Measurements from ENCODE around the gene TBC1D10A.

The TBC1D10A gene

GRCh38 chr22:30285846-30286200 lies 40.9 kb downstream of the TBC1D10A start:
- no peak for DNase-seq (ENCODE audit: low read depth)

GRCh38 chr22:30285176-30285845 lies 41.4 kb downstream of the TBC1D10A start:
- DNase-seq (ENCODE audit: low read depth) = no peak

- no peak for DNase-seq (ENCODE audit: low read depth)
These were observed 42.1 kb downstream of the TBC1D10A start for GRCh38 chr22:30284666-30285065.

- DNase-seq (ENCODE audit: low read depth) = no peak
These were observed 42.6 kb downstream of the TBC1D10A start for GRCh38 chr22:30284172-30284571.

DNA sequence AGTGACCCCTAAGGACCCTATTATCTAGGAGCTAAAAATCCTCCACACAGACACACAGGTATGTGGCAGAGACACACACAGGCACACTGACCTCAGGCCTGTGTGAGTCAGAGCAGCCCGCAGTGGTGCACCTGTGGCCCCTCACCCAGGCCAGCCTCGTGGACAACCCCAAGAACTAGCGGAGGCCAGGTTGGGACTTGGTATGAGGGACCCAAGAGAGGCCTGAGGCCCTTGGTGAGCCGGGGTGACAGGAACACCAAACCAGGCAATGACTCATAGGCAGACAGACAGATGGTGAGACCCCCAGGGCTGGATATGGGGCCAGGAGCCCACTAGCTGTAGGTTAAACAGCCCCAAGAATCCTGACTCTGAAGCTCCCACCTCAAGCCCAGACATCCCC lies 43.4 kb downstream of the TBC1D10A start:
- no peak for DNase-seq (ENCODE audit: low read depth)

GRCh38 chr22:30282616-30283046 lies 44.1 kb downstream of the TBC1D10A start:
- no peak for DNase-seq (ENCODE audit: low read depth)

DNA sequence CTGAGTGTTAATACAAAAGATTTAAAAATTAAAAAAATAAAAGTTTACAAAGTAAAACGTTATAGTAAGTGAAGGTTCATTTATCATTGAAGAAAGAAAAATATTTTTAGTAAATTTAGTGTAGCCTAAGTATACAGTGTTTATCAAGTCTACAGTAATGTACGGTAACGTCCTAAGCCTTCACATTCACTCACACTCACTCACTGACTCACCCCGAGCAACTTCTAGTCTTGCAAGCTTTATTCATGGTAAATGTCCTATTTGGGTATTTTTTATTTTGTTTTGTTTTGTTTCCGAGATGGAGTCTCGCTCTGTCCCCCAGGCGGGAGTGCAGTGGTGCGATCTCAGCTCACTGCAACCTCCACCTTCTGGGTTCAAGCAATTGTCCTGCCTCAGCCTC lies 46.2 kb downstream of the TBC1D10A start:
- no peak for DNase-seq (ENCODE audit: low read depth)

GRCh38 chr22:30279932-30280331 lies 46.8 kb downstream of the TBC1D10A start:
- no peak for DNase-seq (ENCODE audit: low read depth)

- no peak for DNase-seq (ENCODE audit: low read depth)
These were observed 47.5 kb downstream of the TBC1D10A start for GRCh38 chr22:30279046-30279788.

- no peak for DNase-seq (ENCODE audit: low read depth)
These were observed 49.0 kb downstream of the TBC1D10A start for GRCh38 chr22:30277547-30278344.

GRCh38 chr22:30276039-30276438 lies 50.7 kb downstream of the TBC1D10A start:
- DNase-seq (ENCODE audit: low read depth) = no peak

GRCh38 chr22:30275625-30276024 lies 51.1 kb downstream of the TBC1D10A start:
- no peak for DNase-seq (ENCODE audit: low read depth)

DNA sequence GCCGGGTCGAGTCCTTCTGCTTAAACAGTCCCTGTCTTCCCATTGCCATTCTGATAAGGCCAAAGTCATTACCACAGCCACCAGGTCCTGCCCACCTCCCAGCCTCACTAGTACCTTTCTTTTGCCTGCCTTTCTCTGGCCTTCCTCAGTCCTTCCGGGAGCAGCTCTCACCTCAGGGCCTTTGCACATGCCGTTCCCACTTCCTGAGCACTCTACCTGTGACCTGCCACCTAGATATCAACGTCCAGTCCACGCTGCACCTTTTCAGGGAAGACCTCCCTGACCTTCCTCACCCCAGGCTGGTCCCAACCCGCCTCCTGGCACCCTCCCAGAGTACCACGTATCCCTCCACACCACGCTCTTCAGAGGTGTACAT lies 52.3 kb downstream of the TBC1D10A start:
- no peak for DNase-seq (ENCODE audit: low read depth)

GRCh38 chr22:30273711-30274436 lies 52.9 kb downstream of the TBC1D10A start:
- DNase-seq (ENCODE audit: low read depth) = no peak

DNA sequence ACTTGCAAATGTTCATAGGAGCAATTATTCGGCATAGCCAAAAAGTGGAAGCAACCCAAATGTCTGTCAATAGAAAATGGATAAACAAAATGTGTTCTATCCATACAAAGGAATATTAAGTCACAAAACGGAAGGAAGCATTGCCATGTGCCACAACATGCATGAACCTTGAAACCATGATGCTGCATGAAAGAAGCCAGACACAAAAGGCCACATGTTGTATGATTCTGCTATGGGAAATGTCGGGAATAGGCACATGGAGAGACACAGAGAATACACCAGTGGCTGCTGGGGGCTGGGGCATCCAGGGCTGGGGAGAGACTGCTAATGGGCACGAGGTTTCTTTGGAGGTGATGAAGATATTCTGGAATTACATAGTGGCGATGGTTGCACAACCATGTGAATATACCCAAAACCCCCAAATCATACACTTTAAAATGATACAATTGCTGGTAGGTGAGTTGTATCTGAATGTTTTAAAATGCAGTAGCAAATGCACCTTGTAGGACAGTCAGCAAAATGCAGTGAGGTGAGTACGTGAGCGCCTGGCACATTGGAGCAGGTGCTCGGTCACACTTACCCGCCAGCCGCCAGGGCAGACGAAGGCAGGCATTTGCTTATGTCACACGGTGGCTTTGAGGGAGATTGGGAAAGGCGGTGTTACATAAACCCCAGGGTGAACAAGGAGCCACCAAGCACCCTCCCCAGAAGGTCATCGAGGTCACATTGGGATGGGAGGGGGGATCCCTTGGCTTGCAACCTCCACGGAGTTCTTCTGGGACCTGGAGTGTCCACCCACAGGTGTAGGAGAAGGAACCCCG lies 53.8 kb downstream of the TBC1D10A start:
- no peak for DNase-seq (ENCODE audit: low read depth)

DNA sequence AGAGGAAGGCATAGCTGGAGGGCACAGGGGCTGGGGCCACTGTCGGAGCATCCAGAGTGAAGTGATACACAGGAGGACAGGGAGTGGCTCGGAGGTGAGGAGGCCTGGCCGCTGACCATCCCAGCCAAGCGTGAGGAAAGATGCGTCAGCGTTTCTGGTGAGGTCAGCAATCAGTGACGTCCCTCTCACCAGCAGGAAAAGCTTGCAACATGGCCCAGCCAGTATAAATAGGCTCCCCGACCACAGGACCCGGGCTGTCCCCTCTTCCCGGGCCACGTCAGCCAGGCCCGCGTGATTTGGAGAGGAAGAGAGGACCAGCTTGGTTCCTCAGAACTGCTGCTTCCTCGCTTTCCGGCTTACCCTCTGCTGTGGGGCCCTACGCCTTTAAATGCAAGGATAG lies 55.9 kb downstream of the TBC1D10A start:
- DNase-seq (ENCODE audit: low read depth) = no peak

- DNase-seq (ENCODE audit: low read depth) = no peak
These were observed 58.4 kb downstream of the TBC1D10A start for GRCh38 chr22:30268331-30268730.

- DNase-seq (ENCODE audit: low read depth) = no peak
These were observed 59.1 kb downstream of the TBC1D10A start for GRCh38 chr22:30267382-30268302.

GRCh38 chr22:30266445-30267381 lies 60.0 kb downstream of the TBC1D10A start, which contains the start of gene OSM:
TSS of gene OSM (minus strand) at chr22:30266851. CDS start at chr22:30266799, 52 bp downstream.
- peak; percentile 49 for DNase-seq (ENCODE audit: low read depth)

All from stimulated activated CD8-positive, alpha-beta memory T cell treated with anti-CD3 and anti-CD28 coated beads, Interleukin-12 subunit alpha, Interleukin-12 subunit beta, amount 100 ng/mL, for 4 hours (primary cell).